Endothelial cell of umbilical vein (primary cell): ENCODE data around the gene SPTA1.

Source experiments
- CTCF ChIP-seq, 2 donors: IDR thresholded peaks; 1 replicate in 1 of 2; 2 replicates in 1 of 2; pipeline ENCODE4 v1.5.1; 2011; ENCODE audit warnings: low read length in 2 of 2, mild to moderate bottlenecking in 2 of 2, moderate library complexity in 2 of 2, control low read depth in 1 of 2, inconsistent platforms in 1 of 2, low read depth in 1 of 2; ENCODE audit not compliant: insufficient read depth in 1 of 2; ENCODE audit errors: extremely low read depth in 1 of 2
- EZH2 ChIP-seq: IDR thresholded peaks from 2 replicates; pipeline ENCODE4 v1.6.1; 2012; ENCODE audit warnings: borderline replicate concordance, low read depth, mild to moderate bottlenecking, moderate library complexity, low read length, inconsistent platforms; ENCODE audit not compliant: severe bottlenecking
- FOS ChIP-seq: IDR thresholded peaks from 2 replicates; pipeline ENCODE4 v1.6.1; 2011; ENCODE audit warnings: mild to moderate bottlenecking, low read length, moderate library complexity, borderline replicate concordance; ENCODE audit not compliant: insufficient read depth
- JUN ChIP-seq: IDR thresholded peaks from 2 replicates; pipeline ENCODE4 v1.6.1; 2011; ENCODE audit warnings: borderline replicate concordance, low read depth; ENCODE audit not compliant: insufficient read length, insufficient read depth
- MAX ChIP-seq: IDR thresholded peaks from 2 replicates; pipeline ENCODE4 v1.6.1; 2011; ENCODE audit not compliant: insufficient read depth, insufficient read length
- POLR2A ChIP-seq: IDR thresholded peaks from 2 replicates; pipeline ENCODE4 v1.6.1; 2012; ENCODE audit warnings: low read depth, mild to moderate bottlenecking, control low read depth, low read length
- POLR2AphosphoS5 ChIP-seq: IDR thresholded peaks from 2 replicates; pipeline ENCODE4 v1.6.1; 2012; ENCODE audit warnings: low read depth, mild to moderate bottlenecking, control low read depth, low read length, moderate library complexity; ENCODE audit not compliant: insufficient read depth

- TF ChIP-seq POLR2A (no peak), CTCF (IDR thresholded peaks at IDR 0.05; ENCODE audit: extremely low read depth in 1 of 2, insufficient read depth in 1 of 2, low read depth in 1 of 2, low read length in 2 of 2) (no peak), MAX (no peak), EZH2 (no peak), POLR2AphosphoS5 (no peak), JUN (no peak), FOS (no peak)
These were observed 5.4 kb upstream of the SPTA1 start for GRCh38 chr1:158691907-158692306.
